ENCODE results near the gene FOXP2.

FOXP2 gene

DNA sequence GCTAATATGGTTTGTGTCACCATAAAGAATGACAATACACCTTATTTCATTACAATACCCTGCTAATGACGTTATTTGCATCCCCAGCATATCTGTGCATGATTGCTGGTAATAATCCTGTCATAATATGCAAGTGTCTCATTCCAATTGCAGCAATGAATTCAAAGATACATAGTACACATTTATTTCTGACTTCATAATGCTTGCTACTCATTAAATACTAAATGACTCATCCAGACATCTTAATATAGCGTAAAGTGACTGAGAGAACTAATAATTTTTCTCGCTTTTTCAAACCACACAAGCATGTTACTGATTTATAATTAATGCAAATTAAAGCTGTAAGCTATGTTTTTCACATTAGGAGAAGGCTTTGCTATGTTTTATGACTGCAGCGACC lies 272.6 kb downstream of the FOXP2 start:
- DNase-seq (ENCODE audit: extremely low read depth, insufficient read length) = no peak
- Histone ChIP-seq H3K4me3 (replicated peaks; ENCODE audit: low read depth, low read length) (no peak overlapping the region), H3K27me3 (replicated peaks; ENCODE audit: control insufficient read depth, insufficient read depth, low read length) (no peaks in the 10 kb centered on the region), H3K36me3 (ENCODE audit: control insufficient read depth, insufficient read depth, low read length) (no peaks in the 10 kb centered on the region)
- TF ChIP-seq, protein P1, sequence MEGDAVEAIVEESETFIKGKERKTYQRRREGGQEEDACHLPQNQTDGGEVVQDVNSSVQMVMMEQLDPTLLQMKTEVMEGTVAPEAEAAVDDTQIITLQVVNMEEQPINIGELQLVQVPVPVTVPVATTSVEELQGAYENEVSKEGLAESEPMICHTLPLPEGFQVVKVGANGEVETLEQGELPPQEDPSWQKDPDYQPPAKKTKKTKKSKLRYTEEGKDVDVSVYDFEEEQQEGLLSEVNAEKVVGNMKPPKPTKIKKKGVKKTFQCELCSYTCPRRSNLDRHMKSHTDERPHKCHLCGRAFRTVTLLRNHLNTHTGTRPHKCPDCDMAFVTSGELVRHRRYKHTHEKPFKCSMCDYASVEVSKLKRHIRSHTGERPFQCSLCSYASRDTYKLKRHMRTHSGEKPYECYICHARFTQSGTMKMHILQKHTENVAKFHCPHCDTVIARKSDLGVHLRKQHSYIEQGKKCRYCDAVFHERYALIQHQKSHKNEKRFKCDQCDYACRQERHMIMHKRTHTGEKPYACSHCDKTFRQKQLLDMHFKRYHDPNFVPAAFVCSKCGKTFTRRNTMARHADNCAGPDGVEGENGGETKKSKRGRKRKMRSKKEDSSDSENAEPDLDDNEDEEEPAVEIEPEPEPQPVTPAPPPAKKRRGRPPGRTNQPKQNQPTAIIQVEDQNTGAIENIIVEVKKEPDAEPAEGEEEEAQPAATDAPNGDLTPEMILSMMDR (IDR thresholded peaks at IDR 0.05; ENCODE audit: insufficient read depth, low read length, poor library complexity, severe bottlenecking) = no peak

DNA sequence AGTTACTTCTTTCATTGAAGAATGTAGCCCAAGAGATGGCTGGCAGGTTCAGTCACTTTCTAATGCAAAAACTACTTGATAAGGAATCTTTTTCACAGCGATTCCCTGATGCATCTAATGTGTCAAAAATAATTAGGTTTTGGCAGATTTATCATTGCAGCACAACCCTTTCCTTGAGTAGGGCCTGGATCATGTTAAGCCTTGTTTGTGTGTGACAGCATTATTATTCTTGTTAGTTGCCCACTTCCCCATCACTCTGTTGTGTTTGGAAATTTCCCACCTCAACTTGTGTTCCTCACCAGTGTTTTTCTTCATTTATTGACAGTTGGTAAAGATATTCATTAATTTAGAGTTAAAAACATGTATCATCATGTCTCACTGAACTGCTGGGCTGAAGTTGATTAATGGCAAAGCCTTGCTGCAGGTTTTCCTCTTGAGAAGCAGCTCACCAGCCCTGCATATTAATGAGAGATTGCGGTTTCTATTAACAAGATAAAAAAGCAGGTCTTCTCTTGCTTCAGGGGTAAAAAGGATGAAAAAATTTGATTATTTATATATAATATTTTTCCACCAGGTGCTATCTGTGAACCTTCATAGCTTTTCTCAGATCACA lies 273.9 kb downstream of the FOXP2 start:
- TF ChIP-seq, protein P1 (IDR thresholded peaks at IDR 0.05; ENCODE audit: insufficient read depth, low read length, poor library complexity, severe bottlenecking) = no peak
- Histone ChIP-seq H3K27me3 (replicated peaks; ENCODE audit: control insufficient read depth, insufficient read depth, low read length) (no peaks in the 10 kb centered on the region), H3K4me3 (replicated peaks; ENCODE audit: low read depth, low read length) (no peak overlapping the region), H3K36me3 (ENCODE audit: control insufficient read depth, insufficient read depth, low read length) (no peaks in the 10 kb centered on the region)
- no peak for DNase-seq (ENCODE audit: extremely low read depth, insufficient read length)

DNA sequence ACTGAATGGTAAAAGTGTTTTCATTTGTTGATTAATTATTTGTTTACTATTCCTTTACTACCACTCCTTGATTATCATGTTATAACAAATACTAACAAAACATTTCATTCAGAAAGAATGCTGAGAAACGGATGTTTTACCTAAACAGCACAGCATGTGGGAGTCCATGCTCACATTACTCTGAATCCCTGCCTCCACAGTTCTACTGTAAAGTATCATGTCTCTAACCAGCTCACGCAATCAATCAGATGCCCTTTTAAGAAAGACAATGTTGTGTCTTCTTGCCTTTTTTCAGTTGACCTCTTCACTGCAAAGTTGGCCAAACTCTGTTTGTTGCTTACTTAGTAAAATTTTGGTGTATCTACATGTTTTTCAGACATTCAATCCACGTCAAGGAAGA lies 274.8 kb downstream of the FOXP2 start:
- H3K36me3 ChIP-seq (ENCODE audit: control insufficient read depth, insufficient read depth, low read length) = no peaks in the 10 kb centered on the region
- no peaks in the 10 kb centered on the region for H3K27me3 ChIP-seq (replicated peaks; ENCODE audit: control insufficient read depth, insufficient read depth, low read length)
- DNase-seq (ENCODE audit: extremely low read depth, insufficient read length) = no peak
- TF ChIP-seq, protein P1 (IDR thresholded peaks at IDR 0.05; ENCODE audit: insufficient read depth, low read length, poor library complexity, severe bottlenecking) = no peak
- H3K4me3 ChIP-seq (replicated peaks; ENCODE audit: low read depth, low read length) = no peak overlapping the region

DNA sequence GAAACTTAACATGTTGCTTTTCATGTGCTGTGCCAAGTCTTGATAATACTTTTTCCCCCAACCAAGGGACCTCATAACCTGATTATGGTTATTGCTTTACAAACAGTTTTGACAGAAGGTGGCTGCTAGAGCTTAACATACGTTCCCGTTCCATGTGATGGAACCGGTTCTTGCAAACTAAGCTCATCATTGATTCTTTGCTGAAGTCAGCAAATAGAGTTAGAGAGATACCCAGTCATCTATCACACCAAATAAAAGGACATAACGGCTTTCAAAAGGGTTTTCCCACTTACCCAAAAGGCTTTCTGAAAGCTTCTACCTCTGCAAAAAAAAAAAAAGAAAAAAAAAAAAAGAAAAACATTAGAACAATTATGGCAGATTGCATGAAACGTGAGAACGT lies 277.0 kb downstream of the FOXP2 start:
- TF ChIP-seq, protein P1 (IDR thresholded peaks at IDR 0.05; ENCODE audit: insufficient read depth, low read length, poor library complexity, severe bottlenecking) = no peak
- no peak overlapping the region for H3K4me3 ChIP-seq (replicated peaks; ENCODE audit: low read depth, low read length)
- H3K27me3 ChIP-seq (replicated peaks; ENCODE audit: control insufficient read depth, insufficient read depth, low read length) = no peaks in the 10 kb centered on the region
- DNase-seq (ENCODE audit: extremely low read depth, insufficient read length) = no peak
- no peaks in the 10 kb centered on the region for H3K36me3 ChIP-seq (ENCODE audit: control insufficient read depth, insufficient read depth, low read length)

DNA sequence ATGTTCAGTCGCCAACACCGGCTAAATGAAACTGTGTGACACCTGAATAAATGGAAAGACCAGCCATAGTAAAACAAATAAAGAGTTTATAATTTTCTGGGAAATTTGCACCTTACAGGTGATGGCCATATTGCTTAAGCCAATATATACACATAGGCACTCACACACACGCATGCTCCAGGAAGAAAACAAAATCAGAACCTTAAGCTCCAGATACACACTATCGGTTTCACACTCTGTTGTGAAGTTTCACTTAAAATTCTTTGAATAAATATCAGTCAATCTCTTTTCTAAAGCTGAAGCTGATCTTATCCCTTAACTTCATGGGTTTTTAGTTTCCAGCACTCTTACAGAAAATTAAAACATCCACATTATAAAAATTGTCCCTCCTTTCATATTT lies 280.6 kb downstream of the FOXP2 start:
- TF ChIP-seq, protein P1 (IDR thresholded peaks at IDR 0.05; ENCODE audit: insufficient read depth, low read length, poor library complexity, severe bottlenecking) = no peak
- no peaks in the 10 kb centered on the region for H3K36me3 ChIP-seq (ENCODE audit: control insufficient read depth, insufficient read depth, low read length)
- DNase-seq (ENCODE audit: extremely low read depth, insufficient read length) = no peak

More for the DNA sequence above, 280.6 kb downstream of the FOXP2 start:
- no peaks in the 10 kb centered on the region for H3K27me3 ChIP-seq (replicated peaks; ENCODE audit: control insufficient read depth, insufficient read depth, low read length)
- H3K4me3 ChIP-seq (replicated peaks; ENCODE audit: low read depth, low read length) = no peak overlapping the region

Measured in GM06990 (cell line).